PC-9 (cell line): Measurements from ENCODE around the gene ZDHHC20. TPM values are rescaled to one million over a fixed set of nuclear protein-coding genes. Genes with fewer than 3 reads are reported as not detected.

Experiments used
- BruUV-seq: library from RNA; stranded (reverse); fragments of 400-500 nt; replicated peaks from 2 replicates; lab custom pipeline; 2021; lab: Mats Ljungman, UMichigan
- CTCF ChIA-PET: fragments of 300-600 bp; sonication (Branson Sonifier 250); formaldehyde crosslinking; loops from one replicate; lab custom pipeline; 2022; ENCODE audit warnings: antibody characterized with exemption; lab: Charles Lee
- POLR2A ChIA-PET: fragments of 300-600 bp; sonication (Branson Sonifier 250); formaldehyde crosslinking; loops from one replicate; lab custom pipeline; 2022; ENCODE audit warnings: antibody characterized with exemption; ENCODE audit not compliant: unreplicated experiment; lab: Charles Lee
- DNase-seq, 2 experiments: peaks; one replicate each; pipeline versions ENCODE4 v3.0.0 to v3.0.0-alpha.2; 2015 to 2022; ENCODE audit warnings: mixed read lengths in 1 of 2
- H2AFZ ChIP-seq: fragments of 200-600 bp; sonication (generic); 2 replicates; pipeline ENCODE4 v1.8.1; 2017; ENCODE audit warnings: antibody characterized with exemption
- H3F3A ChIP-seq: fragments of 200-600 bp; sonication (generic); 2 replicates; pipeline ENCODE4 v1.8.1; 2017; ENCODE audit warnings: antibody characterized with exemption, mild to moderate bottlenecking, low read depth; ENCODE audit not compliant: insufficient read depth
- H3K27ac ChIP-seq: fragments of 200-600 bp; sonication (generic); 2 replicates; pipeline ENCODE4 v1.6.1; 2016; ENCODE audit warnings: mixed run types
- H3K27me3 ChIP-seq: fragments of 200-600 bp; sonication (generic); 2 replicates; pipeline ENCODE4 v1.6.1; 2016; ENCODE audit warnings: low read depth, mixed run types; ENCODE audit not compliant: insufficient read depth
- H3K36me3 ChIP-seq: fragments of 200-600 bp; sonication (generic); 2 replicates; pipeline ENCODE4 v1.6.1; 2016; ENCODE audit warnings: low read depth, mixed run types
- H3K4me1 ChIP-seq: fragments of 200-600 bp; sonication (generic); replicated peaks from 2 replicates; pipeline ENCODE4 v1.6.1; 2016; ENCODE audit warnings: mixed run types; ENCODE audit not compliant: insufficient read depth
- H3K4me2 ChIP-seq: fragments of 200-600 bp; sonication (generic); 2 replicates; pipeline ENCODE4 v1.6.1; 2017; ENCODE audit warnings: mixed run types
- H3K4me3 ChIP-seq: fragments of 200-600 bp; sonication (generic); 2 replicates; pipeline ENCODE4 v1.6.1; 2016; ENCODE audit warnings: mixed run types
- H3K79me2 ChIP-seq: fragments of 200-600 bp; sonication (generic); 2 replicates; pipeline ENCODE4 v1.6.1; 2017; ENCODE audit warnings: low read depth, mixed run types
- H3K9me2 ChIP-seq: fragments of 200-600 bp; sonication (generic); 2 replicates; pipeline ENCODE4 v1.8.1; 2017; ENCODE audit warnings: mild to moderate bottlenecking; ENCODE audit not compliant: insufficient read depth
- H3K9me3 ChIP-seq: fragments of 200-600 bp; sonication (generic); 2 replicates; pipeline ENCODE4 v1.8.1; 2016; ENCODE audit warnings: low read depth; ENCODE audit not compliant: insufficient read depth
- H4K20me1 ChIP-seq: fragments of 200-600 bp; sonication (generic); 2 replicates; pipeline ENCODE4 v1.8.1; 2017; ENCODE audit not compliant: insufficient read depth
- EZH2 ChIP-seq: fragments of 200-600 bp; sonication (generic); IDR thresholded peaks from 2 replicates; pipeline ENCODE4 v1.8.0; 2017; ENCODE audit warnings: antibody characterized with exemption, low read depth
- intact Hi-C: fragments of 100-400 bp; cut with micrococcal nuclease; formaldehyde crosslinking; loops from one replicate; pipeline ENCODE4 v1.10.0; 2022; ENCODE audit not compliant: unreplicated experiment
- total RNA-seq: library from RNA; stranded (reverse); gene quantifications from 2 replicates; pipeline ENCODE4 v1.2.3, GENCODE V29; 2021
- TF ChIP-seq, protein P1 (sequence below): fragments of 200-600 bp; sonication (generic); conservative IDR thresholded peaks from 2 replicates; pipeline ENCODE4 v1.6.1; 2017; ENCODE audit warnings: mixed run types, antibody characterized with exemption, mild to moderate bottlenecking, moderate library complexity

The ZDHHC20 gene
- total RNA-seq, 1 experiment from 2014 or later, result 47.5 TPM

DNA sequence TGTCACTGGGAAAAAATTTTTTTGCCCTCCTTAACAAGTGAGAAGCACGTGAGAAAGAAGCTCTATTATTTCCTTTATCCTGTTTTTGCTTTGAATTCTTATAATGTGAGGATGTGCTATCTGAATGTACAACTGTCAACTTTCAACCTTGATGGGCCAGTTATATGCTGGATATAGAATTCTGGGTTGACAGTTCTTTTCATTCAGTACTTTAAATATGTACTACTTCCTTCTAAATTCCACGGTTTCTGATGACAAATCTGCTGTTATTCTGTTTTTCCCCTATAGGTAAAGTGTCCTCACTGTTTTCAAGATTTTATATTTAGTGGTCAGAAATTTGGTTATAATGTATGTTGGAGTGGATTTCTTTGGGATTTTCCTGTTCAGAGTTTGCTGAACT lies 29.9 kb downstream of the ZDHHC20 start:
- Histone ChIP-seq H3K4me2 (no peak overlapping the region), H3K9me2 (no peaks in the 10 kb centered on the region), H3K4me1 (no peaks in the 10 kb centered on the region), H3K79me2 (peaks cover 44% of the 10 kb centered on the region), H3F3A (no peaks in the 10 kb centered on the region), H2AFZ (no peak overlapping the region), H3K4me3 (no peak overlapping the region), H3K27ac (no peak overlapping the region), H3K27me3 (no peaks in the 10 kb centered on the region), H4K20me1 (no peaks in the 10 kb centered on the region; the same call in 1 of the 2 replicates), H3K36me3 (no peaks in the 10 kb centered on the region; the same call in 1 of the 2 replicates), H3K9me3 (no peaks in the 10 kb centered on the region)
- ChIA-PET CTCF (no interaction called here), POLR2A (no interaction called here)
- DNase-seq, result no peak
- BruUV-seq, result no TSS peak
- TF ChIP-seq, protein P1, sequence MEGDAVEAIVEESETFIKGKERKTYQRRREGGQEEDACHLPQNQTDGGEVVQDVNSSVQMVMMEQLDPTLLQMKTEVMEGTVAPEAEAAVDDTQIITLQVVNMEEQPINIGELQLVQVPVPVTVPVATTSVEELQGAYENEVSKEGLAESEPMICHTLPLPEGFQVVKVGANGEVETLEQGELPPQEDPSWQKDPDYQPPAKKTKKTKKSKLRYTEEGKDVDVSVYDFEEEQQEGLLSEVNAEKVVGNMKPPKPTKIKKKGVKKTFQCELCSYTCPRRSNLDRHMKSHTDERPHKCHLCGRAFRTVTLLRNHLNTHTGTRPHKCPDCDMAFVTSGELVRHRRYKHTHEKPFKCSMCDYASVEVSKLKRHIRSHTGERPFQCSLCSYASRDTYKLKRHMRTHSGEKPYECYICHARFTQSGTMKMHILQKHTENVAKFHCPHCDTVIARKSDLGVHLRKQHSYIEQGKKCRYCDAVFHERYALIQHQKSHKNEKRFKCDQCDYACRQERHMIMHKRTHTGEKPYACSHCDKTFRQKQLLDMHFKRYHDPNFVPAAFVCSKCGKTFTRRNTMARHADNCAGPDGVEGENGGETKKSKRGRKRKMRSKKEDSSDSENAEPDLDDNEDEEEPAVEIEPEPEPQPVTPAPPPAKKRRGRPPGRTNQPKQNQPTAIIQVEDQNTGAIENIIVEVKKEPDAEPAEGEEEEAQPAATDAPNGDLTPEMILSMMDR, result no peak
- TF ChIP-seq EZH2, result no peak
- intact Hi-C loops, result no loop called here

DNA sequence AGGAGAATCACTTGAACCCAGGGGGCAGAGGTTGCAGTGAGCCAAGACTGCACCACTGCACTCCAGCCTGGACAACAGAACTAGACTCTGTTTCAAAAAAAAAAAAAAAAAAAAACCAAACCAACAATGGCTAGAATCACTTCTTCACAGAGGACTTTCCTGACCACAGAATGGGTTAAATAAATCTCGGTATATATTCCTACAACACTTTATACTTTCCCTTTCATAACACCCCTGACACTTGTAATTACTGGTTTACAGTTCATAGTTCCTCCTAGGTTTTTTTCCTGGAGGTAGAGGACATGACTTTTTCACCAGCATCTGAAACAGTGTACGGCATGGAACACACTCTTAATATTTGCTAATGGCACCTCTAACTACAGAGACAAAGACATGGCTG lies 31.4 kb downstream of the ZDHHC20 start:
- H4K20me1 ChIP-seq, result no peaks in the 10 kb centered on the region; the same call in 1 of the 2 replicates
- no TSS peak for BruUV-seq
- no peaks in the 10 kb centered on the region; the same call in 1 of the 2 replicates for H3K36me3 ChIP-seq
- ChIA-PET POLR2A (no interaction called here), CTCF (interaction anchor here (0.6 kb wide), 1 partner anchor 550 kb away, joined by 3 read pairs; no protein-coding TSS in a partner anchor)
- H2AFZ ChIP-seq, result no peak overlapping the region
- H3F3A ChIP-seq, result no peaks in the 10 kb centered on the region
- H3K4me1 ChIP-seq, result no peaks in the 10 kb centered on the region
- peaks cover 35% of the 10 kb centered on the region for H3K79me2 ChIP-seq
- no peak for TF ChIP-seq EZH2
- TF ChIP-seq, protein P1, result no peak
- H3K9me2 ChIP-seq, result no peaks in the 10 kb centered on the region
- no peak overlapping the region for H3K27ac ChIP-seq
- H3K4me2 ChIP-seq, result no peak overlapping the region
- no peak for DNase-seq
- intact Hi-C loops, result no loop called here
- H3K4me3 ChIP-seq, result no peak overlapping the region
- H3K9me3 ChIP-seq, result no peaks in the 10 kb centered on the region
- H3K27me3 ChIP-seq, result no peaks in the 10 kb centered on the region

GRCh38 chr13:21426238-21426637 lies 32.9 kb downstream of the ZDHHC20 start:
- no peaks in the 10 kb centered on the region for H3K9me2 ChIP-seq
- TF ChIP-seq, protein P1, result no peak
- TF ChIP-seq EZH2, result no peak
- H3K27ac ChIP-seq, result no peak overlapping the region
- H3K4me3 ChIP-seq, result no peak overlapping the region
- ChIA-PET CTCF (no interaction called here), POLR2A (no interaction called here)
- no peaks in the 10 kb centered on the region for H3K27me3 ChIP-seq
- DNase-seq, result no peak
- H3K79me2 ChIP-seq, result peaks cover 39% of the 10 kb centered on the region
- no peak overlapping the region for H2AFZ ChIP-seq
- BruUV-seq, result no TSS peak
- 0 out of 2 replicates have a peak, but pooled peaks cover under 1% of the 10 kb centered on the region for H3K4me1 ChIP-seq
- intact Hi-C loops, result no loop called here
- no peak overlapping the region for H3K4me2 ChIP-seq
- no peaks in the 10 kb centered on the region for H3K9me3 ChIP-seq
- no peaks in the 10 kb centered on the region; the same call in 1 of the 2 replicates for H3K36me3 ChIP-seq
- H3F3A ChIP-seq, result peaks cover 6% of the 10 kb centered on the region; the same call in 1 of the 2 replicates
- H4K20me1 ChIP-seq, result no peaks in the 10 kb centered on the region; the same call in 1 of the 2 replicates
